Stimulated activated CD4-positive, alpha-beta T cell treated with anti-CD3 and anti-CD28 coated beads, Interleukin-1b, Interleukin-23, amount 100 ng/mL, for 48 hours (primary cell): ENCODE measurements around the gene YARS1.

Experiments
- DNase-seq: peaks from one replicate; pipeline ENCODE4 v3.0.0-alpha.2; 2020

Gene YARS1

GRCh38 chr1:32741413-32742198, 75.6 kb downstream of the YARS1 start:
- no peak for DNase-seq

GRCh38 chr1:32741059-32741412, 76.1 kb downstream of the YARS1 start:
- no peak for DNase-seq

GRCh38 chr1:32736812-32737791, 80.1 kb downstream of the YARS1 start:
- no peak for DNase-seq

- DNase-seq: no peak
Observed at GRCh38 chr1:32733582-32734321, 83.4 kb downstream of the YARS1 start.

GRCh38 chr1:32729254-32730046, 87.7 kb downstream of the YARS1 start:
- DNase-seq: no peak

- DNase-seq: no peak
Observed at GRCh38 chr1:32728413-32729077, 88.6 kb downstream of the YARS1 start.

GRCh38 chr1:32727876-32728275, 89.3 kb downstream of the YARS1 start:
- DNase-seq: no peak

GRCh38 chr1:32725615-32725982, 91.6 kb downstream of the YARS1 start:
- DNase-seq: no peak
